KMS-11 (cell line): ENCODE data around the gene ZNF778.

Experiments
- H2AFZ ChIP-seq: fragments of 200-600 bp; sonication (generic); 2 replicates; pipeline ENCODE4 v1.6.1; 2016; ENCODE audit warnings: antibody characterized with exemption, mixed run types, low read depth
- H3K27ac ChIP-seq: fragments of 200-600 bp; sonication (generic); 2 replicates; pipeline ENCODE4 v1.6.1; 2016; ENCODE audit warnings: mild to moderate bottlenecking, mixed run types
- H3K27me3 ChIP-seq: fragments of 200-600 bp; sonication (generic); 2 replicates; pipeline ENCODE4 v1.6.1; 2017; ENCODE audit warnings: mild to moderate bottlenecking, low read depth, mixed run types, moderate library complexity; ENCODE audit not compliant: insufficient read depth
- H3K36me3 ChIP-seq: fragments of 200-600 bp; sonication (generic); 2 replicates; pipeline ENCODE4 v1.6.1; 2017; ENCODE audit warnings: mild to moderate bottlenecking, mixed run types; ENCODE audit not compliant: insufficient read depth
- H3K4me1 ChIP-seq: fragments of 200-600 bp; sonication (generic); 2 replicates; pipeline ENCODE4 v1.6.1; 2016; ENCODE audit warnings: mild to moderate bottlenecking, low read depth, mixed run types; ENCODE audit not compliant: poor library complexity, severe bottlenecking
- H3K4me2 ChIP-seq: fragments of 200-600 bp; sonication (generic); 2 replicates; pipeline ENCODE4 v1.7.0; 2016; ENCODE audit warnings: mild to moderate bottlenecking, mixed run types
- H3K4me3 ChIP-seq: fragments of 200-600 bp; sonication (generic); IDR thresholded peaks from 2 replicates; pipeline ENCODE4 v1.6.1; 2017; ENCODE audit warnings: low read depth, low read length, mixed read lengths; ENCODE audit not compliant: insufficient read depth
- H3K79me2 ChIP-seq: fragments of 200-600 bp; sonication (generic); 2 replicates; pipeline ENCODE4 v1.6.1; 2016; ENCODE audit warnings: low read depth, mixed run types; ENCODE audit not compliant: insufficient read depth
- H3K9ac ChIP-seq: fragments of 200-600 bp; sonication (generic); 2 replicates; pipeline ENCODE4 v1.6.1; 2016; ENCODE audit warnings: mild to moderate bottlenecking, mixed run types
- H4K20me1 ChIP-seq: fragments of 200-600 bp; sonication (generic); 2 replicates; pipeline ENCODE4 v1.6.1; 2016; ENCODE audit warnings: mild to moderate bottlenecking, mixed run types; ENCODE audit not compliant: insufficient read depth
- TF ChIP-seq, protein P1 (sequence below): fragments of 200-600 bp; sonication (generic); conservative IDR thresholded peaks from 2 replicates; pipeline ENCODE4 v1.6.1; 2017; ENCODE audit warnings: low read depth, mild to moderate bottlenecking, antibody characterized with exemption, low read length, moderate library complexity, mixed read lengths

Gene ZNF778

GRCh38 chr16:89269805-89270665 lies 52.5 kb downstream of the ZNF778 start:
- Histone ChIP-seq H3K9ac (no peak overlapping the region), H3K27ac (no peak overlapping the region), H3K4me2 (no peak overlapping the region), H3K4me3 (no peak overlapping the region), H2AFZ (no peak overlapping the region), H3K79me2 (no peaks in the 10 kb centered on the region), H3K4me1 (no peaks in the 10 kb centered on the region), H3K36me3 (peaks cover 11% of the 10 kb centered on the region; the same call in 1 of the 2 replicates), H4K20me1 (no peaks in the 10 kb centered on the region), H3K27me3 (no peaks in the 10 kb centered on the region)
- TF ChIP-seq, protein P1, sequence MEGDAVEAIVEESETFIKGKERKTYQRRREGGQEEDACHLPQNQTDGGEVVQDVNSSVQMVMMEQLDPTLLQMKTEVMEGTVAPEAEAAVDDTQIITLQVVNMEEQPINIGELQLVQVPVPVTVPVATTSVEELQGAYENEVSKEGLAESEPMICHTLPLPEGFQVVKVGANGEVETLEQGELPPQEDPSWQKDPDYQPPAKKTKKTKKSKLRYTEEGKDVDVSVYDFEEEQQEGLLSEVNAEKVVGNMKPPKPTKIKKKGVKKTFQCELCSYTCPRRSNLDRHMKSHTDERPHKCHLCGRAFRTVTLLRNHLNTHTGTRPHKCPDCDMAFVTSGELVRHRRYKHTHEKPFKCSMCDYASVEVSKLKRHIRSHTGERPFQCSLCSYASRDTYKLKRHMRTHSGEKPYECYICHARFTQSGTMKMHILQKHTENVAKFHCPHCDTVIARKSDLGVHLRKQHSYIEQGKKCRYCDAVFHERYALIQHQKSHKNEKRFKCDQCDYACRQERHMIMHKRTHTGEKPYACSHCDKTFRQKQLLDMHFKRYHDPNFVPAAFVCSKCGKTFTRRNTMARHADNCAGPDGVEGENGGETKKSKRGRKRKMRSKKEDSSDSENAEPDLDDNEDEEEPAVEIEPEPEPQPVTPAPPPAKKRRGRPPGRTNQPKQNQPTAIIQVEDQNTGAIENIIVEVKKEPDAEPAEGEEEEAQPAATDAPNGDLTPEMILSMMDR, result no peak

DNA sequence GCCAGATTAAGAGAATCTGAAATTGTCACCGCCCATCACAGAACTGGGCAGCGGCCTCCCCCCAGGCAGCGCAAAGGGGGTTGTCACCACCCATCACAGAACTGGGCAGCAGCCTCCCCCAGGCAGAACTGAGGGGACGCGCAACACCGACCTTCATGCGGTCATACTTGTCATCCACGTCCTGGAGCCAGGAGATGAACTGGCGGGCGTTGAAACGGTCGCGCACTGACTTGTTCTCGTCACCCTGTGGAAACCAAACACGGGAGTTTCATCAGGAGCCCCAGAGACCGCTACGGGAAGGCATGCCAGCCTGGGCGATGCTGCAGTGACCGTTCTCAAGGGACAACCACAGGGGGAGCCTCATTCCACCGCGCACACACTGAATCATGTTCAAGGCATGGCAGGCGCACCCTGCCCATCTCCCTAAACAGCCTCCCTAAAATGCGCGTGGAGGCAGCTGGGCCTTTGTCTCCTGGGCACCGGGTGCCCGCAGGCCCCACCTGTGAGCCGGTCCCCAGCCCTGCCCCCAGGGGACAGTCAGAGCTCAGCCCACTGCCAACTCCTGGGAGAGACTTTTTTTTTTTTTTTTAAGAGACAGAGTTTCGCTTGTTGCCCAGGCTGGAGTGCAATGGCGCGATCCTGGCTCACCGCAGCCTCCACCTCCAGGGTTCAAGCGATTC lies 53.3 kb downstream of the ZNF778 start:
- no peak overlapping the region for H3K4me3 ChIP-seq
- H3K9ac ChIP-seq, result no peak overlapping the region
- H3K4me1 ChIP-seq, result no peaks in the 10 kb centered on the region
- H3K4me2 ChIP-seq, result no peak overlapping the region
- no peak overlapping the region for H3K27ac ChIP-seq
- no peaks in the 10 kb centered on the region for H4K20me1 ChIP-seq
- no peak overlapping the region for H2AFZ ChIP-seq
- peaks cover 11% of the 10 kb centered on the region; the same call in 1 of the 2 replicates for H3K36me3 ChIP-seq
- no peaks in the 10 kb centered on the region for H3K79me2 ChIP-seq
- TF ChIP-seq, protein P1, result no peak
- no peaks in the 10 kb centered on the region for H3K27me3 ChIP-seq

DNA sequence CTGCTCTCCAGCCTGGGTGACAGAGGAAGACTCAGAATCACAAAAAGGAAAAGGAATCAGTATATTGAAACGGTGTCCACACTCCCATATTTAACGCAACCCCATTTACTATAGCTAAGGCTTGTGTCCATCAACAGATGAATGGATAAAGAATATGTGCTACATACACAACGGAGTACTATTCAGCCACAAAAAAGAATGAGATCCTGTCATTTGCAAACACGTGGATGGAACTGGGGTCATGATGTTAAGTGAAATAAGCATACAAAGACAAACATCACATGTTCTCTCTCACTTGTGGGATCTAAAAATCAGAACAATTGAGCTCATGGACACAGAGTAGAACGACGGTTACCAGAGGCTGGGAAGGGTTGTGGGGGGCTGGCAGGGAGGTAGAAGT lies 55.1 kb downstream of the ZNF778 start:
- Histone ChIP-seq H3K9ac (no peak overlapping the region), H3K79me2 (no peaks in the 10 kb centered on the region), H2AFZ (no peak overlapping the region), H3K36me3 (peaks cover 11% of the 10 kb centered on the region; the same call in 1 of the 2 replicates), H3K4me1 (no peaks in the 10 kb centered on the region), H4K20me1 (no peaks in the 10 kb centered on the region), H3K4me3 (no peak overlapping the region), H3K4me2 (no peak overlapping the region), H3K27me3 (no peaks in the 10 kb centered on the region), H3K27ac (no peak overlapping the region)
- TF ChIP-seq, protein P1, result no peak

DNA sequence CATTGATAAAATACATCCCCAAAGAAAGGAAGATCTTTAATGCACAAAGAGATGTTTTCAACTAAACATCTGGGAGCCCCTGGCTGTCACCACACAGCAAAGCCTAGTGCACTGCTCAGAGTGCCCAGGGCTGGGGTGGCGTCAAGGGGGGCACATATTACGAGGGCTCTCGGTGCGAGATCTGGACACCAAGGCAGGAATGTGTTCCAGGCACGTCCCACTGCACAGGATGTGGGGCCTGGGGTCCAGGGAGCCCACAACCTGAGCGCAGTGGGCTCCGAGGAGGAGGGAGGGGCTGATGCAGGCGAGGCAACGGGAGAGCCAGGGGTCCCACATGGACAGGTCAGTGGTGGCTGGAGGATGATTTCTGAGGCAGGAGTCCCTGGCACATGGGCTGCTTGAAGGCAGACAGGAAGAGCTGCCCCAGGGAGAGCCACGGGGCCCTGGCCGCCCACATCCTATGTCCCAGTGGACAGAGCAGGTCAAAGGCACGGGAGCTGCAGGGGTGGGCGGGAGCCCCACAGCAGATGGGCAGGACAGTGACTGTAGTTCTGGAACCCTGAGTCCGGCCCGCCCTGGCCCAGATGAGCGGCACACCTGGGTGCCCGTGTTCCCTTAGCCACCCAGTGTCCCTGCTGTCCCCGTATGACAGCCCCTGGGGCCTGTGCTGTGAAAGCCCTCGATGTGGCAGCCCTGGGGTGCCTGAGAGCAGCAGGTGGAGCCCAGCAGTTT lies 56.4 kb downstream of the ZNF778 start:
- no peak overlapping the region for H3K9ac ChIP-seq
- no peak overlapping the region for H3K27ac ChIP-seq
- H3K4me1 ChIP-seq, result no peaks in the 10 kb centered on the region
- no peaks in the 10 kb centered on the region for H3K79me2 ChIP-seq
- H3K4me2 ChIP-seq, result no peak overlapping the region
- H3K27me3 ChIP-seq, result no peaks in the 10 kb centered on the region
- no peak overlapping the region for H3K4me3 ChIP-seq
- peaks cover 11% of the 10 kb centered on the region; the same call in 1 of the 2 replicates for H3K36me3 ChIP-seq
- H4K20me1 ChIP-seq, result no peaks in the 10 kb centered on the region
- TF ChIP-seq, protein P1, result no peak
- no peak overlapping the region for H2AFZ ChIP-seq
